ENCODE data around the gene LMNA. TPM values are rescaled to one million over a fixed set of nuclear protein-coding genes. Genes with fewer than 3 reads are reported as not detected.

LMNA gene
- total RNA-seq, 1 experiment from 2014 or later, result 51.0 TPM

GRCh38 chr1:156065871-156066270 is 48.6 kb upstream of the LMNA start:
- H3K27ac ChIP-seq (ENCODE audit: insufficient read length, low read depth, low read length), result no peak overlapping the region

More at GRCh38 chr1:156065871-156066270, 48.6 kb upstream of the LMNA start:
- Mint-ChIP-seq H3K9me3 (no peaks in the 10 kb centered on the region; a peak in 1 of 5 replicates), H3K27ac (peak overlapping the region in 1 of 3 experiments; percentile 34; a peak in 2 of 7 replicates), H3K27me3 (ENCODE audit: low read depth) (no peaks in the 10 kb centered on the region; the same call in none of the 2 replicates), H3K4me1 (peaks cover 42 to 59% of the 10 kb centered on the region in 2 experiments), H3K36me3 (ENCODE audit: insufficient read depth in 1 of 3, low read depth in 3 of 3) (peaks cover 4 to 27% (median 23%) of the 10 kb centered on the region in 3 experiments; a peak in 6 of 7 replicates), H3K4me3 (no peak overlapping the region; a peak in 2 of 5 replicates)
- no peak overlapping the region for H4K91ac ChIP-seq (ENCODE audit: insufficient read length, low read depth, low read length)
- H3K79me2 ChIP-seq (ENCODE audit: insufficient read depth, low read length), result no peaks in the 10 kb centered on the region
- no peaks in the 10 kb centered on the region for H3K79me1 ChIP-seq (ENCODE audit: insufficient read depth, low read depth, low read length, poor library complexity, severe bottlenecking)
- no peaks in the 10 kb centered on the region for H3K9me3 ChIP-seq (ENCODE audit: control insufficient read depth, low read depth, low read length)
- H3K27me3 ChIP-seq (ENCODE audit: insufficient read depth, low read length), result no peaks in the 10 kb centered on the region
- no peak overlapping the region; the same call in 1 of the 2 replicates for H3K14ac ChIP-seq (ENCODE audit: insufficient read depth, low read length)
- H3K9ac ChIP-seq (ENCODE audit: extremely low read depth, insufficient read length, low read length), result no peak overlapping the region
- H3K56ac ChIP-seq (ENCODE audit: insufficient read length, low read depth, low read length), result no peak overlapping the region
- WGBS (ENCODE audit: extremely low coverage, insufficient read length, low lambda C conversion rate), result no CpG with 5 or more reads among the region's 16 CpGs
- no peak overlapping the region for H3K23ac ChIP-seq (ENCODE audit: insufficient read length, low read depth, low read length)
- no peak overlapping the region for H2BK15ac ChIP-seq (ENCODE audit: low read depth, low read length)
- no peaks in the 10 kb centered on the region for H4K20me1 ChIP-seq (ENCODE audit: control insufficient read depth, insufficient read depth, insufficient read length)
- no peak overlapping the region for H3K4ac ChIP-seq (ENCODE audit: low read depth, low read length)
- DNase-seq, result no peak
- no peak overlapping the region for H2BK120ac ChIP-seq (ENCODE audit: low read depth, low read length, poor library complexity, severe bottlenecking)
- no peaks in the 10 kb centered on the region for H3K4me1 ChIP-seq (ENCODE audit: insufficient read depth, low read length)
- H4K8ac ChIP-seq (replicated peaks; ENCODE audit: insufficient read length, low read depth, low read length), result no peak overlapping the region
- H3T11ph ChIP-seq (ENCODE audit: low read length), result no peak overlapping the region
- no peak overlapping the region for H2BK5ac ChIP-seq (ENCODE audit: insufficient read length, low read length)
- H4K5ac ChIP-seq (ENCODE audit: insufficient read length, low read depth, low read length), result no peak overlapping the region
- no peak overlapping the region for H3K4me2 ChIP-seq (ENCODE audit: insufficient read depth, insufficient read length, low read length)
- peaks cover 4% of the 10 kb centered on the region for H3K23me2 ChIP-seq (ENCODE audit: insufficient read length, low read depth, low read length, poor library complexity, severe bottlenecking)
- no peak overlapping the region for H2AFZ ChIP-seq (ENCODE audit: low read length)
- no peak overlapping the region for H2BK20ac ChIP-seq (ENCODE audit: low read depth, low read length, poor library complexity, severe bottlenecking)
- H2BK12ac ChIP-seq (ENCODE audit: insufficient read length, low read depth, low read length), result no peak overlapping the region
- H3K18ac ChIP-seq (ENCODE audit: insufficient read length, low read depth, low read length), result no peak overlapping the region
- TF ChIP-seq CTCF (conservative IDR thresholded peaks at IDR 0.05), result no peak
- H2AK5ac ChIP-seq (ENCODE audit: insufficient read length, low read length), result no peak overlapping the region

All from H9 (cell line).